Endothelial cell of umbilical vein (primary cell): Measurements from ENCODE around the gene YBX1. TPM values are rescaled to one million over a fixed set of nuclear protein-coding genes. Genes with fewer than 3 reads are reported as not detected.

Experiments
- BruUV-seq: library from RNA; stranded (reverse); fragments of 400-500 nt; replicated peaks from 2 replicates; lab custom pipeline; 2021; lab: Mats Ljungman, UMichigan
- CTCF ChIA-PET: fragments of 300-600, 350-600 bp; sonication (Branson Sonifier 250); formaldehyde crosslinking; loops from one replicate; lab custom pipeline; 2021; ENCODE audit warnings: antibody characterized with exemption, inconsistent platforms; lab: Charles Lee
- POLR2A ChIA-PET: fragments of 300-600, 350-600 bp; sonication (Branson Sonifier 250); formaldehyde crosslinking; loops from one replicate; lab custom pipeline; 2021; ENCODE audit warnings: antibody characterized with exemption, inconsistent platforms; lab: Charles Lee
- DNase-seq: peaks from one replicate; pipeline ENCODE4 v3.0.0-alpha.2; 2011; ENCODE audit warnings: low read depth, low spot score
- FAIRE-seq: peaks from 2 replicates; lab custom pipeline; 2011; peaks lifted over from hg19 to GRCh38; lab: Jason Lieb, UNC
- H2AFZ ChIP-seq: 2 replicates; pipeline ENCODE4 v1.6.0; 2012; ENCODE audit warnings: low read depth, low read length, control low read depth, inconsistent platforms
- H3K27ac ChIP-seq: 2 replicates; pipeline ENCODE4 v1.5.1; 2011; ENCODE audit warnings: low read depth, mild to moderate bottlenecking, control low read depth, low read length, moderate library complexity; ENCODE audit not compliant: insufficient read depth
- H3K27me3 ChIP-seq, 2 experiments: 2 replicates each; pipeline versions ENCODE4 v1.6.0 to v1.6.1; 2011; ENCODE audit warnings: low read length in 2 of 2, mixed read lengths in 1 of 2; ENCODE audit not compliant: control insufficient read depth in 2 of 2, insufficient read depth in 2 of 2
- H3K36me3 ChIP-seq, 2 experiments: 2 replicates in 1 of 2; 3 replicates in 1 of 2; pipeline ENCODE4 v1.5.1; 2011; ENCODE audit warnings: low read length in 2 of 2, mild to moderate bottlenecking in 1 of 2, moderate library complexity in 1 of 2; ENCODE audit not compliant: control insufficient read depth in 2 of 2, insufficient read depth in 2 of 2; ENCODE audit errors: extremely low read depth in 1 of 2
- H3K4me1 ChIP-seq: 3 replicates; pipeline ENCODE4 v1.5.1; 2011; ENCODE audit warnings: mild to moderate bottlenecking, low read length; ENCODE audit not compliant: control insufficient read depth, insufficient read depth; ENCODE audit errors: extremely low read depth
- H3K4me2 ChIP-seq: 2 replicates; pipeline ENCODE4 v1.6.1; 2011; ENCODE audit warnings: low read length, control low read depth, mixed read lengths; ENCODE audit not compliant: insufficient read depth
- H3K4me3 ChIP-seq, 3 experiments: fragments of 200-600 bp in 1 of 3; sonication (generic), shearing (Covaris generic) in 1 of 3; replicated peaks in 1 of 3; 2 replicates each; pipeline ENCODE4 v1.5.1; 2011 to 2016; ENCODE audit warnings: control low read depth in 3 of 3, low read length in 3 of 3, mild to moderate bottlenecking in 2 of 3, inconsistent platforms in 1 of 3, low read depth in 1 of 3, moderate library complexity in 1 of 3; ENCODE audit not compliant: insufficient read depth in 1 of 3
- H3K79me2 ChIP-seq: 2 replicates; pipeline ENCODE4 v1.6.0; 2012; ENCODE audit warnings: low read length, inconsistent platforms; ENCODE audit not compliant: control insufficient read depth, insufficient read depth
- H3K9ac ChIP-seq: replicated peaks from 2 replicates; pipeline ENCODE3; 2011; ENCODE audit warnings: low read length, control low read depth; ENCODE audit not compliant: insufficient read depth; ENCODE audit errors: extremely low read depth
- H3K9me1 ChIP-seq: replicated peaks from 3 replicates; pipeline ENCODE4 v1.6.0; 2011; ENCODE audit warnings: mild to moderate bottlenecking, low read length; ENCODE audit not compliant: control insufficient read depth, insufficient read depth; ENCODE audit errors: extremely low read depth
- H3K9me3 ChIP-seq: replicated peaks from 2 replicates; pipeline ENCODE4 v1.5.1; 2012; ENCODE audit warnings: low read length, inconsistent platforms; ENCODE audit not compliant: control insufficient read depth, insufficient read depth
- H4K20me1 ChIP-seq: replicated peaks from 2 replicates; pipeline ENCODE3; 2011; ENCODE audit warnings: mild to moderate bottlenecking, low read length; ENCODE audit not compliant: control insufficient read depth, insufficient read depth; ENCODE audit errors: extremely low read depth
- CTCF ChIP-seq, 2 donors: IDR thresholded peaks; 1 replicate in 1 of 2; 2 replicates in 1 of 2; pipeline ENCODE4 v1.5.1; 2011; ENCODE audit warnings: low read length in 2 of 2, mild to moderate bottlenecking in 2 of 2, moderate library complexity in 2 of 2, control low read depth in 1 of 2, inconsistent platforms in 1 of 2, low read depth in 1 of 2; ENCODE audit not compliant: insufficient read depth in 1 of 2; ENCODE audit errors: extremely low read depth in 1 of 2
- EZH2 ChIP-seq: IDR thresholded peaks from 2 replicates; pipeline ENCODE4 v1.6.1; 2012; ENCODE audit warnings: borderline replicate concordance, low read depth, mild to moderate bottlenecking, moderate library complexity, low read length, inconsistent platforms; ENCODE audit not compliant: severe bottlenecking
- FOS ChIP-seq: IDR thresholded peaks from 2 replicates; pipeline ENCODE4 v1.6.1; 2011; ENCODE audit warnings: mild to moderate bottlenecking, low read length, moderate library complexity, borderline replicate concordance; ENCODE audit not compliant: insufficient read depth
- GATA2 ChIP-seq: IDR thresholded peaks from 2 replicates; pipeline ENCODE4 v1.7.0; 2011; ENCODE audit warnings: low read depth, mild to moderate bottlenecking, moderate library complexity, mixed read lengths, low read length; ENCODE audit not compliant: insufficient read length, insufficient read depth
- JUN ChIP-seq: IDR thresholded peaks from 2 replicates; pipeline ENCODE4 v1.6.1; 2011; ENCODE audit warnings: borderline replicate concordance, low read depth; ENCODE audit not compliant: insufficient read length, insufficient read depth
- MYC ChIP-seq: IDR thresholded peaks from one replicate; pipeline ENCODE4 v1.6.1; 2011; ENCODE audit warnings: mild to moderate bottlenecking, low read depth, low read length
- POLR2A ChIP-seq: IDR thresholded peaks from 2 replicates; pipeline ENCODE4 v1.6.1; 2012; ENCODE audit warnings: low read depth, mild to moderate bottlenecking, control low read depth, low read length
- POLR2AphosphoS5 ChIP-seq: IDR thresholded peaks from 2 replicates; pipeline ENCODE4 v1.6.1; 2012; ENCODE audit warnings: low read depth, mild to moderate bottlenecking, control low read depth, low read length, moderate library complexity; ENCODE audit not compliant: insufficient read depth
- dilution Hi-C: fragments of 300-500 bp; cut with MboI; formaldehyde crosslinking; loops from one replicate; pipeline ENCODE4 v1.15.0; 2019; ENCODE audit warnings: low sequenced_read_pairs; ENCODE audit not compliant: extremely low pct_ligation_motif_present
- intact Hi-C: fragments of 100-400 bp; cut with micrococcal nuclease; formaldehyde crosslinking; loops from one replicate; pipeline ENCODE4 v1.10.0; 2022
- polyA plus RNA-seq, 4 experiments: library from polyadenylated mRNA; depleted of rRNA in 3 of 4; stranded (reverse) in 3 of 4; unstranded in 1 of 4; fragments of >200 nt; gene quantifications; 2 replicates each; pipeline versions ENCODE4 v1.2.1 to v1.2.3, GENCODE V29; 2011 to 2012; ENCODE audit warnings: missing spikeins in 1 of 4
- total RNA-seq: library from RNA; stranded (reverse); gene quantifications from 2 replicates; pipeline ENCODE4 v1.2.3, GENCODE V29; 2021
- TF ChIP-seq, protein P1 (sequence below): IDR thresholded peaks from 2 replicates; pipeline ENCODE4 v1.6.1; 2011; ENCODE audit not compliant: insufficient read depth, insufficient read length

Gene YBX1
- total and polyA plus RNA-seq, 2 donors (not counting 3 experiments of a cell fraction or from before 2014, with no cell fraction given) = 430 to 783 TPM

- Histone ChIP-seq H3K4me2 (no peak overlapping the region), H3K9me1 (no peaks in the 10 kb centered on the region), H3K4me1 (no peaks in the 10 kb centered on the region), H2AFZ (no peak overlapping the region), H4K20me1 (no peaks in the 10 kb centered on the region), H3K27ac (no peak overlapping the region), H3K79me2 (no peaks in the 10 kb centered on the region), H3K9ac (no peak overlapping the region), H3K4me3 (no peak overlapping the region), H3K9me3 (no peaks in the 10 kb centered on the region), H3K27me3 (no peaks in the 10 kb centered on the region), H3K36me3 (no peaks in the 10 kb centered on the region)
- BruUV-seq = no TSS peak
- DNase-seq = no peak
- POLR2A ChIA-PET = no interaction called here
- intact Hi-C loops = no loop called here
- TF ChIP-seq EZH2 (no peak), JUN (no peak), CTCF (IDR thresholded peaks at IDR 0.05; ENCODE audit: extremely low read depth in 1 of 2, insufficient read depth in 1 of 2, low read depth in 1 of 2, low read length in 2 of 2) (no peak), FOS (no peak), POLR2A (no peak), MYC (no peak), GATA2 (no peak), POLR2AphosphoS5 (no peak)
- TF ChIP-seq, protein P1, sequence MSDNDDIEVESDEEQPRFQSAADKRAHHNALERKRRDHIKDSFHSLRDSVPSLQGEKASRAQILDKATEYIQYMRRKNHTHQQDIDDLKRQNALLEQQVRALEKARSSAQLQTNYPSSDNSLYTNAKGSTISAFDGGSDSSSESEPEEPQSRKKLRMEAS = no peak
- dilution Hi-C loops = no loop called here
- CTCF ChIA-PET = interaction anchor here (3.4 kb wide), 1 partner anchor 161 kb away, joined by 12 read pairs; no protein-coding TSS in a partner anchor
- FAIRE-seq = no peak
Measured at GRCh38 chr1:42738678-42739226, 56.5 kb downstream of the YBX1 start.
